ENCODE measurements around the gene ZFHX3.

GRCh38 chr16:72873853-72874252 is 174.1 kb downstream of the ZFHX3 start:
- no peak for TF ChIP-seq CTCF (IDR thresholded peaks at IDR 0.05)
- TF ChIP-seq EZH2 (IDR thresholded peaks at IDR 0.05; ENCODE audit: borderline replicate concordance, insufficient read depth, low read depth, low read length, poor library complexity, severe bottlenecking), result no peak

Data from B cell (primary cell).